Measurements from ENCODE around the gene LRBA.
"Not testable (repeated sequence)": the region's sequence is repeated elsewhere in the genome, so short reads cannot be mapped to it uniquely, and the experiment has no call there.

LRBA gene

GRCh38 chr4:150964754-150965153 is 50.3 kb downstream of the LRBA start:
- H3F3A ChIP-seq (ENCODE audit: control insufficient read depth, insufficient read depth) = 0 out of 2 replicates have a peak, but pooled peaks cover 3% of the 10 kb centered on the region
- H4K20me1 ChIP-seq (ENCODE audit: control insufficient read depth, insufficient read depth, low read depth, low read length) = no peaks in the 10 kb centered on the region
- H3K27me3 ChIP-seq (ENCODE audit: control insufficient read depth, low read length) = no peaks in the 10 kb centered on the region
- no peaks in the 10 kb centered on the region for H3K9me3 ChIP-seq (ENCODE audit: control insufficient read depth, insufficient read depth, low read length)
- H3K27ac ChIP-seq (ENCODE audit: low read depth, low read length) = no peak overlapping the region
- H3K36me3 ChIP-seq (ENCODE audit: control insufficient read depth, low read length) = 0 out of 2 replicates have a peak, but pooled peaks cover 3% of the 10 kb centered on the region
- H3K4me1 ChIP-seq (ENCODE audit: control insufficient read depth, low read length) = peaks cover 3% of the 10 kb centered on the region; the same call in 1 of the 2 replicates
- H3K4me3 ChIP-seq (ENCODE audit: low read length) = no peak overlapping the region
- H3K79me2 ChIP-seq (ENCODE audit: control insufficient read depth, low read length) = peaks cover 56% of the 10 kb centered on the region
- TF ChIP-seq EZH2phosphoT487 (IDR thresholded peaks at IDR 0.05; ENCODE audit: borderline replicate concordance, low read length) (no peak), CTCF (IDR thresholded peaks at IDR 0.05; ENCODE audit: low read depth, low read length, poor library complexity, severe bottlenecking) (no peak)
- H3K4me2 ChIP-seq (ENCODE audit: low read length) = no peak overlapping the region
- no peaks in the 10 kb centered on the region for H3K9me2 ChIP-seq (replicated peaks; ENCODE audit: control insufficient read depth, low read length)

- not testable (repeated sequence) for H3K27ac ChIP-seq (ENCODE audit: low read depth, low read length); H3K9me3 ChIP-seq (ENCODE audit: control insufficient read depth, insufficient read depth, low read length); H3F3A ChIP-seq (ENCODE audit: control insufficient read depth, insufficient read depth); H3K4me2 ChIP-seq (ENCODE audit: low read length); H3K27me3 ChIP-seq (ENCODE audit: control insufficient read depth, low read length); H3K4me1 ChIP-seq (ENCODE audit: control insufficient read depth, low read length); H4K20me1 ChIP-seq (ENCODE audit: control insufficient read depth, insufficient read depth, low read depth, low read length); H3K36me3 ChIP-seq (ENCODE audit: control insufficient read depth, low read length); H3K9me2 ChIP-seq (replicated peaks; ENCODE audit: control insufficient read depth, low read length); H3K4me3 ChIP-seq (ENCODE audit: low read length)
- H3K79me2 ChIP-seq (ENCODE audit: control insufficient read depth, low read length) = peaks cover 53% of the 10 kb centered on the region
Observed at GRCh38 chr4:150963602-150964345, 51.3 kb downstream of the LRBA start.

GRCh38 chr4:150962245-150962644 is 52.8 kb downstream of the LRBA start:
- H3K4me2 ChIP-seq (ENCODE audit: low read length) = no peak overlapping the region
- H4K20me1 ChIP-seq (ENCODE audit: control insufficient read depth, insufficient read depth, low read depth, low read length) = no peaks in the 10 kb centered on the region
- H3F3A ChIP-seq (ENCODE audit: control insufficient read depth, insufficient read depth) = 0 out of 2 replicates have a peak, but pooled peaks cover 3% of the 10 kb centered on the region
- TF ChIP-seq CTCF (IDR thresholded peaks at IDR 0.05; ENCODE audit: low read depth, low read length, poor library complexity, severe bottlenecking) (no peak), EZH2phosphoT487 (IDR thresholded peaks at IDR 0.05; ENCODE audit: borderline replicate concordance, low read length) (no peak)
- peaks cover 20% of the 10 kb centered on the region for H3K36me3 ChIP-seq (ENCODE audit: control insufficient read depth, low read length)
- H3K4me3 ChIP-seq (ENCODE audit: low read length) = no peak overlapping the region
- H3K79me2 ChIP-seq (ENCODE audit: control insufficient read depth, low read length) = peaks cover 53% of the 10 kb centered on the region
- no peaks in the 10 kb centered on the region for H3K9me2 ChIP-seq (replicated peaks; ENCODE audit: control insufficient read depth, low read length)
- H3K4me1 ChIP-seq (ENCODE audit: control insufficient read depth, low read length) = peaks cover 3% of the 10 kb centered on the region; the same call in 1 of the 2 replicates
- H3K9me3 ChIP-seq (ENCODE audit: control insufficient read depth, insufficient read depth, low read length) = peaks cover 20% of the 10 kb centered on the region; the same call in 1 of the 2 replicates
- H3K27me3 ChIP-seq (ENCODE audit: control insufficient read depth, low read length) = no peaks in the 10 kb centered on the region
- no peak overlapping the region for H3K27ac ChIP-seq (ENCODE audit: low read depth, low read length)

- H3F3A ChIP-seq (ENCODE audit: control insufficient read depth, insufficient read depth) = 0 out of 2 replicates have a peak, but pooled peaks cover 3% of the 10 kb centered on the region
- H3K4me1 ChIP-seq (ENCODE audit: control insufficient read depth, low read length) = peaks cover 3% of the 10 kb centered on the region; the same call in 1 of the 2 replicates
- H4K20me1 ChIP-seq (ENCODE audit: control insufficient read depth, insufficient read depth, low read depth, low read length) = no peaks in the 10 kb centered on the region
- H3K79me2 ChIP-seq (ENCODE audit: control insufficient read depth, low read length) = peaks cover 53% of the 10 kb centered on the region
- no peak overlapping the region for H3K4me3 ChIP-seq (ENCODE audit: low read length)
- no peaks in the 10 kb centered on the region for H3K27me3 ChIP-seq (ENCODE audit: control insufficient read depth, low read length)
- H3K27ac ChIP-seq (ENCODE audit: low read depth, low read length) = no peak overlapping the region
- peaks cover 25% of the 10 kb centered on the region; the same call in 1 of the 2 replicates for H3K9me3 ChIP-seq (ENCODE audit: control insufficient read depth, insufficient read depth, low read length)
- no peaks in the 10 kb centered on the region for H3K9me2 ChIP-seq (replicated peaks; ENCODE audit: control insufficient read depth, low read length)
- no peak overlapping the region for H3K4me2 ChIP-seq (ENCODE audit: low read length)
- TF ChIP-seq CTCF (IDR thresholded peaks at IDR 0.05; ENCODE audit: low read depth, low read length, poor library complexity, severe bottlenecking) (no peak), EZH2phosphoT487 (IDR thresholded peaks at IDR 0.05; ENCODE audit: borderline replicate concordance, low read length) (no peak)
- H3K36me3 ChIP-seq (ENCODE audit: control insufficient read depth, low read length) = peaks cover 26% of the 10 kb centered on the region
Observed at GRCh38 chr4:150961566-150961965, 53.5 kb downstream of the LRBA start.
